Mesothelial cell of epicardium (in vitro differentiated cells): ENCODE measurements around the gene RAD51C. TPM values are rescaled to one million over a fixed set of nuclear protein-coding genes. Genes with fewer than 3 reads are reported as not detected.
"Not testable (repeated sequence)": the region's sequence is repeated elsewhere in the genome, so short reads cannot be mapped to it uniquely, and the experiment has no call there.

Experiments
- DNase-seq, 2 experiments: peaks; one replicate each; pipeline ENCODE4 v3.0.0; 2021; ENCODE audit warnings: low spot score in 2 of 2; ENCODE audit not compliant: unreplicated experiment in 2 of 2
- H3K27ac Mint-ChIP-seq: 2 replicates; pipeline ENCODE4 v1.8.0; 2021; ENCODE audit warnings: mixed read lengths
- H3K27me3 Mint-ChIP-seq: 2 replicates; pipeline ENCODE4 v1.8.0; 2021; ENCODE audit warnings: low read depth, mixed read lengths
- H3K36me3 Mint-ChIP-seq: 2 replicates; pipeline ENCODE4 v1.8.0; 2021; ENCODE audit warnings: mixed read lengths
- H3K4me1 Mint-ChIP-seq: 2 replicates; pipeline ENCODE4 v1.8.0; 2021; ENCODE audit warnings: mixed read lengths
- H3K4me3 Mint-ChIP-seq: 2 replicates; pipeline ENCODE4 v1.8.0; 2021; ENCODE audit warnings: mild to moderate bottlenecking, moderate library complexity, mixed read lengths
- H3K9me3 Mint-ChIP-seq: 2 replicates; pipeline ENCODE4 v1.8.0; 2021; ENCODE audit warnings: mixed read lengths
- CTCF ChIP-seq: fragments of 200-600 bp; sonication (generic); IDR thresholded peaks from one replicate; pipeline ENCODE4 v1.5.0; 2021; ENCODE audit warnings: antibody characterized with exemption; ENCODE audit not compliant: unreplicated experiment
- total RNA-seq: library from RNA; stranded (reverse); gene quantifications from 3 replicates; pipeline ENCODE4 v1.2.1, GENCODE V29; 2021

RAD51C gene
- total RNA-seq, 1 donor from 2014 or later, result 31.7 TPM

GRCh38 chr17:58758890-58759289, 66.5 kb downstream of the RAD51C start:
- TF ChIP-seq CTCF, result no peak
- no peak for DNase-seq
- Mint-ChIP-seq H3K9me3 (no peaks in the 10 kb centered on the region), H3K27ac (no peak overlapping the region), H3K27me3 (peaks cover 66% of the 10 kb centered on the region), H3K36me3 (no peaks in the 10 kb centered on the region), H3K4me3 (no peak overlapping the region), H3K4me1 (peaks cover 7% of the 10 kb centered on the region)

DNA sequence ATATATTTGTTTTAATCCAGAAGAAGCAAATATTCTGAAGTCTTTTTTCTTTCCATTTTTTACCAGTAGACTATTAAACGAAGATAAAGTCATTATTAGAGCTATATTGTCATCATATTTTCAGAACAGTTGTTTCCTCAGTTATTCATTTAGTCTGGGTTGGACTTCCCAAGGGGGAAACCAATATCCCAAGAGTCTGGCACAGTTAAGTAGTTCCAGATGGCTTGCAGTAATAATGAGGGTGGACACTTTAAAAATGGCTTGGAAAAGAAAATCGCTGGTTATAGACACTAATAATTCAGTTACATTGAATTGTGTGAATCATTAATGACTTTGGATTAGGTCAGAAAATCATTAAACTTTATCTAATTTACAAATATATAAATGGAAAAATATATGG, 67.1 kb downstream of the RAD51C start:
- H3K9me3 Mint-ChIP-seq, result no peaks in the 10 kb centered on the region
- no peak for TF ChIP-seq CTCF
- H3K27me3 Mint-ChIP-seq, result peaks cover 65% of the 10 kb centered on the region
- H3K4me3 Mint-ChIP-seq, result no peak overlapping the region
- no peaks in the 10 kb centered on the region for H3K36me3 Mint-ChIP-seq
- H3K4me1 Mint-ChIP-seq, result peaks cover 7% of the 10 kb centered on the region
- DNase-seq, result no peak
- H3K27ac Mint-ChIP-seq, result no peak overlapping the region

DNA sequence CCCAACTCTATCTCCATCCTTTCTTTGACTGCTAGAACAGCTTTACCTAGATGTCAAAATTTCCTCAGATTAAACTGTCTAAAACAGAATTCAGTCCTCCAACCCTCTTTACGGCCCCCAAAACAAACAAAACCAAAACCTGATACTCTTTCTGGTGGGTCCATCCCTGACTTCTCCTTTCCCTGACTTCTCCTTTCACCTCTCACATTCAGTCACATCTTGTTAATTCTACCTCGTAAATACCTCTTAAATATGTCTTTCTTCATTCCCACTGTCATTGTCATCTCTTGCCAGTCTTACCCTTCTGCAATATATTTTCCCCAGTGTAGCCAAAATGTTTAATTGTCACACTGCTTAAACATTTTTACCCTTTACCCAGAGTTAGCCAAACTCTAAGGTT, 67.8 kb downstream of the RAD51C start:
- Mint-ChIP-seq H3K27me3 (peaks cover 58% of the 10 kb centered on the region), H3K36me3 (no peaks in the 10 kb centered on the region), H3K27ac (no peak overlapping the region), H3K9me3 (no peaks in the 10 kb centered on the region), H3K4me3 (no peak overlapping the region), H3K4me1 (peaks cover 7% of the 10 kb centered on the region)
- TF ChIP-seq CTCF, result no peak
- DNase-seq, result no peak

- no peaks in the 10 kb centered on the region for H3K4me1 Mint-ChIP-seq
- no peaks in the 10 kb centered on the region for H3K9me3 Mint-ChIP-seq
- no peak for DNase-seq
- H3K36me3 Mint-ChIP-seq, result no peaks in the 10 kb centered on the region
- peaks cover 39% of the 10 kb centered on the region for H3K27me3 Mint-ChIP-seq
- H3K27ac Mint-ChIP-seq, result no peak overlapping the region
- TF ChIP-seq CTCF, result no peak
- no peak overlapping the region for H3K4me3 Mint-ChIP-seq
Observed at GRCh38 chr17:58763263-58763662, 70.9 kb downstream of the RAD51C start.

DNA sequence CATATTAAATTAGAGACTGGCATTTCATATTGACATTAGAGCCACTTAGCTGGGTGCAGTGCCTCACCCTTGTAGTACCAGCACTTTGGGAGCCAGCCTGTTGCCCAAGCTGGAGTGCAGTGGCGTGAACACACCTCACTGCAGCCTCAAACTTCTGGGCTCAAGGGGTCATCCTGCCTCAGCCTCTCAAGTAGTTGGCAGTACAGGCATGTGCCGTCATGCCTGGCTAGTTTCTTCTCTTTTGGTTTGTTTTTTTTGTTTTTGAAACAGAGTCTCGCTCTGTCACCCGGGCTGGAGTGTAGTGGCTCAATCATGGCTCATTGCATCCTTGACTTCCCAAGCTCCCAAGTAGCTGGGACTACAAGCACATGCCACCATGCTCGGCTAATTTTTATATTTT, 72.0 kb downstream of the RAD51C start:
- peaks cover 28% of the 10 kb centered on the region for H3K27me3 Mint-ChIP-seq
- H3K27ac Mint-ChIP-seq, result no peak overlapping the region
- no peak overlapping the region for H3K4me3 Mint-ChIP-seq
- DNase-seq, result no peak
- H3K9me3 Mint-ChIP-seq, result no peaks in the 10 kb centered on the region
- H3K36me3 Mint-ChIP-seq, result no peaks in the 10 kb centered on the region
- no peak for TF ChIP-seq CTCF
- H3K4me1 Mint-ChIP-seq, result no peaks in the 10 kb centered on the region

GRCh38 chr17:58778482-58778881, 86.1 kb downstream of the RAD51C start:
- H3K4me1 Mint-ChIP-seq, H3K36me3 Mint-ChIP-seq, H3K9me3 Mint-ChIP-seq, DNase-seq, H3K4me3 Mint-ChIP-seq, H3K27me3 Mint-ChIP-seq, H3K27ac Mint-ChIP-seq: not testable (repeated sequence)
